Nephron (organoid): Measurements from ENCODE around the gene MOV10L1.

Experiments used
- H3K27ac Mint-ChIP-seq, 3 experiments: 2 replicates each; pipeline ENCODE4 v1.8.0; 2020; ENCODE audit warnings: mixed read lengths in 3 of 3, mild to moderate bottlenecking in 2 of 3, moderate library complexity in 1 of 3
- H3K27me3 Mint-ChIP-seq: 2 replicates; pipeline ENCODE4 v1.8.0; 2021; ENCODE audit warnings: low read depth, mild to moderate bottlenecking, moderate library complexity, mixed read lengths
- H3K36me3 Mint-ChIP-seq: 2 replicates; pipeline ENCODE4 v1.8.0; 2020; ENCODE audit warnings: low read depth, mixed read lengths
- H3K4me1 Mint-ChIP-seq: 2 replicates; pipeline ENCODE4 v1.8.0; 2020; ENCODE audit warnings: mixed read lengths
- H3K4me3 Mint-ChIP-seq, 3 experiments: 2 replicates each; pipeline ENCODE4 v1.8.0; 2020; ENCODE audit warnings: mild to moderate bottlenecking in 3 of 3, mixed read lengths in 3 of 3, moderate library complexity in 2 of 3
- H3K9me3 Mint-ChIP-seq: 2 replicates; pipeline ENCODE4 v1.8.0; 2020; ENCODE audit warnings: mixed read lengths
- CTCF ChIP-seq, 3 experiments: fragments of 200-600 bp; sonication (generic); IDR thresholded peaks; one replicate each; pipeline ENCODE4 v1.5.0; 2021; ENCODE audit warnings: antibody characterized with exemption in 3 of 3; ENCODE audit not compliant: unreplicated experiment in 3 of 3

Gene MOV10L1

GRCh38 chr22:50178471-50178864, 88.7 kb downstream of the MOV10L1 start:
- no peak overlapping the region for H3K27ac Mint-ChIP-seq
- H3K4me3 Mint-ChIP-seq: no peak overlapping the region
- H3K4me1 Mint-ChIP-seq: no peaks in the 10 kb centered on the region
- TF ChIP-seq CTCF (IDR thresholded peaks at IDR 0.05; ENCODE audit: unreplicated experiment in 3 of 3): no peak
- no peaks in the 10 kb centered on the region for H3K36me3 Mint-ChIP-seq
- peaks cover 17% of the 10 kb centered on the region for H3K27me3 Mint-ChIP-seq
- H3K9me3 Mint-ChIP-seq: no peaks in the 10 kb centered on the region

DNA sequence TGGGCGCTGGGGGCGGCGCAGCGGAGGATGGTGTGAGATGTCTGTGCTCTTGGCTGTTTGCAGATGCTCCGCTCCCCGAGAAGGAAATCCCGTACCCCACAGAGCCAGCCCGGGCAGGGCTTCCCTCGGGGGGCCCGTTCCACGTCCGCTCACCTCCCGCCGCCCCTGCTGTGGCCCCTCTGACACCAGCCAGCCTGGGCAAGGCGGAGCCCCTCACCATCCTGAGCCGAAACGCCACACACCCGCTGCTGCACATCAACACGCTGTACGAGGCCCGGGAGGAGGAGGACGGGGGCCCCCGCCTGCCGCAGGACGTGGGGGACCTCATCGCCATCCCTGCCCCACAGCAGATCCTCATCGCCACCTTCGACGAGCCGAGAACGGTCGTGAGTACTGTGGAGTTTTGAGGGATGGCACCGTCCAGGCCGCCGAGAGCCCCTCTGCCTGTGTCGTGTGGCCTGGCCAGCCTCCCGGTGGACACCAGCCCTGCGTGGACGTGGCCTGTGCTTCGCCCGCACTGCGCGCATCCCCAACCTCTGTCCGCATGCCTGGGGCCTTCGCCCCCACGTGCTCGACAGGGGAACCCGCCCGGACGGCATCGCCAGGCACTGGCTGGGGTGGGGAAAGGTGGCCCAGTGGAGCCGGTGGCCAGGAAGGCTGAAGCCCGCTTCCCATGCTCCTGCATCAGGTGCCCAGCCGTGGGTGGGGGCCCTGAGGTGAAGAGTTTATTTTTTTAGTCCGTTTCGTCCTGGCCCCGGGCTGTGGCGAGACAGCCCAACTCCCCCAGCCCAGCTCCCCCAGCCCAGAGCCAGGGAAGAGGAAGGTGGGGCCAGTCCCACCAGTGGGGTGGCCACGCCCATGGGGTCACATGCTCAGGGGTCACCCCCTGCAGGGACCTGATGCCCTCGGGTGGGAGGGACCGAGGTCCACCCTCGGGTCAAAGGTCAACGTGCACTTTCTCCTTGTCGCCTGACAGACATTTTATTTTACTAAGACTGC, 89.4 kb downstream of the MOV10L1 start:
- Mint-ChIP-seq H3K9me3 (no peaks in the 10 kb centered on the region), H3K36me3 (no peaks in the 10 kb centered on the region), H3K4me1 (no peaks in the 10 kb centered on the region), H3K4me3 (peak overlapping the region in 1 of 3 experiments; percentile 12), H3K27me3 (peaks cover 15% of the 10 kb centered on the region), H3K27ac (peak overlapping the region in 1 of 3 experiments; percentile 29)
- no peak for TF ChIP-seq CTCF (IDR thresholded peaks at IDR 0.05; ENCODE audit: unreplicated experiment in 3 of 3)

DNA sequence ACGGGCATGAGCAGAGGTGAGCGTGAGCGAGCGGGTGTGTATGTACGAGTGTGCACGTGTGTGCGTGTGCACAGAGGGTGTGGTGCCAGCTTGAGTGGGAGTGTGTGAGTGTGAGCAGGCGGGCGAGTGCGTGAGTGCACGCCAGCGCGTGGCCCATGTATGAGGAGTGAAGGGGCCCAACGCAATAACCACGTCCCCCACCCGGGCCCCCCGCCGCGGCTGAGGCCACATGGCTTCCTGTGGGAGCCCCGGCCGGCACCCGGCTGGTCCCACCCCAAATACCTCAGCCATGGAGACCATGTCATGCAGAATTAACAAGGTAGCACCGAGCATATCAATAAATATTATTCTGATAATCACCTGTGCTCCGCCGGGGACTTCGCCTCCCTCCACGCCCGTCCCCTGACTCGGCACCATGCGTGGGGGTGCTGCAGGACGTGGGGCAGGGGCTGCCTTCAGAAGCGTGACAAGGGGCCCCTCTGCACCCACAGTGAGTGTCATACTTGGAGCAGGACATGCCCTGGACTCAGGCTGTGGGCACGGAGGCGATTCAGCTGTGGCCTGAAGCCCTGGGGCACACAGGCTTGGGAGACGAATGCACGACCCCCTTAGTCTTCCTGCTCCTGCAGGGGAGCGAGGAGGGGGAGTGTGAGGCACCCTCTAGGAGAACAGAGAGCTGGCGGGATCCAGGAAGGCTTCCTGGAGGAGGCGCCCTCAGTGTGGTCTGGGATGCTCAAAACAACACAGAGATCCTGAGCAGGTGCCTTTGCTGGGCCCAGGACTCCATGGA, 90.3 kb downstream of the MOV10L1 start:
- H3K27me3 Mint-ChIP-seq: peaks cover 8% of the 10 kb centered on the region
- no peaks in the 10 kb centered on the region for H3K4me1 Mint-ChIP-seq
- no peaks in the 10 kb centered on the region for H3K9me3 Mint-ChIP-seq
- TF ChIP-seq CTCF (IDR thresholded peaks at IDR 0.05; ENCODE audit: unreplicated experiment in 3 of 3): no peak
- H3K4me3 Mint-ChIP-seq: peak overlapping the region in 2 of 3 experiments; percentile 12 to 48
- H3K36me3 Mint-ChIP-seq: no peaks in the 10 kb centered on the region
- peak overlapping the region in 1 of 3 experiments; percentile 29 for H3K27ac Mint-ChIP-seq

GRCh38 chr22:50180727-50181521, 91.1 kb downstream of the MOV10L1 start:
- Mint-ChIP-seq H3K4me1 (no peaks in the 10 kb centered on the region), H3K36me3 (no peaks in the 10 kb centered on the region), H3K9me3 (no peaks in the 10 kb centered on the region), H3K27ac (no peak overlapping the region), H3K4me3 (no peak overlapping the region), H3K27me3 (peaks cover under 1% of the 10 kb centered on the region)
- TF ChIP-seq CTCF (IDR thresholded peaks at IDR 0.05; ENCODE audit: unreplicated experiment in 3 of 3): no peak

GRCh38 chr22:50182176-50183081, 92.6 kb downstream of the MOV10L1 start:
- Mint-ChIP-seq H3K4me1 (peaks cover 6% of the 10 kb centered on the region), H3K4me3 (no peak overlapping the region), H3K27ac (no peak overlapping the region), H3K9me3 (no peaks in the 10 kb centered on the region), H3K36me3 (no peaks in the 10 kb centered on the region), H3K27me3 (no peaks in the 10 kb centered on the region)
- TF ChIP-seq CTCF (IDR thresholded peaks at IDR 0.05; ENCODE audit: unreplicated experiment in 3 of 3): no peak
